Stimulated activated CD4-positive, alpha-beta T cell treated with anti-CD3 and anti-CD28 coated beads, Interleukin-2, amount 100 ng/mL, for 48 hours (primary cell): ENCODE results near the gene TAS2R60.
"Not testable (repeated sequence)": the region's sequence is repeated elsewhere in the genome, so short reads cannot be mapped to it uniquely, and the experiment has no call there.

Experiments used
- DNase-seq, 2 donors: peaks; one replicate each; pipeline ENCODE4 v3.0.0-alpha.2; 2020

Gene TAS2R60

GRCh38 chr7:143443153-143443552, at the start of gene TAS2R60:
TAS2R60 (plus strand) TSS chr7:143443453; CDS start chr7:143443453, 0 bp downstream.
- DNase-seq, result no peak

- DNase-seq, result no peak
Measured at GRCh38 chr7:143394068-143394467, 49.2 kb upstream of the TAS2R60 start.

- no peak for DNase-seq
Measured at GRCh38 chr7:143394777-143395176, 48.5 kb upstream of the TAS2R60 start.

GRCh38 chr7:143395187-143396149, 47.8 kb upstream of the TAS2R60 start:
- DNase-seq, result no peak

- DNase-seq, result no peak
Measured at GRCh38 chr7:143396182-143396581, 47.1 kb upstream of the TAS2R60 start.

- DNase-seq, result no peak
Measured at GRCh38 chr7:143396625-143397556, 46.4 kb upstream of the TAS2R60 start.

- DNase-seq, result no peak
Measured at GRCh38 chr7:143397710-143398530, 45.3 kb upstream of the TAS2R60 start.

GRCh38 chr7:143398616-143399015, 44.6 kb upstream of the TAS2R60 start:
- no peak for DNase-seq

GRCh38 chr7:143399151-143399550, 44.1 kb upstream of the TAS2R60 start:
- no peak for DNase-seq

- no peak for DNase-seq
Measured at GRCh38 chr7:143399642-143400041, 43.6 kb upstream of the TAS2R60 start.

- DNase-seq, result no peak
Measured at GRCh38 chr7:143401265-143401664, 42.0 kb upstream of the TAS2R60 start.

GRCh38 chr7:143402233-143402632, 41.0 kb upstream of the TAS2R60 start:
- not testable (repeated sequence) for DNase-seq

GRCh38 chr7:143405173-143406001, 37.9 kb upstream of the TAS2R60 start:
- no peak for DNase-seq

- DNase-seq, result no peak
Measured at GRCh38 chr7:143406002-143406357, 37.3 kb upstream of the TAS2R60 start.

- DNase-seq, result no peak
Measured at GRCh38 chr7:143407287-143408251, 35.7 kb upstream of the TAS2R60 start.

GRCh38 chr7:143408252-143408685, 35.0 kb upstream of the TAS2R60 start:
- DNase-seq, result no peak

GRCh38 chr7:143408686-143409561, 34.3 kb upstream of the TAS2R60 start, which contains the start of gene EPHA1:
EPHA1 (minus strand) TSS chr7:143408856; CDS start chr7:143408805, 51 bp downstream.
- no peak for DNase-seq

- DNase-seq, result no peak
Measured at GRCh38 chr7:143410521-143411004, 32.7 kb upstream of the TAS2R60 start.
